Measurements from ENCODE around the gene NOC3L. TPM values are rescaled to one million over a fixed set of nuclear protein-coding genes. Genes with fewer than 3 reads are reported as not detected.

Gene NOC3L
- polyA plus RNA-seq, 1 donor (not counting 4 experiments of a cell fraction or from before 2014, with no cell fraction given): 16.3 TPM

GRCh38 chr10:94316560-94316959 lies 46.2 kb downstream of the NOC3L start:
- Histone ChIP-seq H3K4me1 (ENCODE audit: control insufficient read depth, extremely low read depth, insufficient read depth, low read length) (no peaks in the 10 kb centered on the region), H3K4me2 (ENCODE audit: control insufficient read depth, extremely low read depth, insufficient read depth, low read depth, low read length) (no peak overlapping the region), H3K4me3 (ENCODE audit: control insufficient read depth in 2 of 3, extremely low read depth in 1 of 3, insufficient read depth in 2 of 3, low read depth in 1 of 3, low read length in 3 of 3) (no peak overlapping the region), H3K36me3 (ENCODE audit: control insufficient read depth in 2 of 2, extremely low read depth in 1 of 2, insufficient read depth in 2 of 2, low read length in 2 of 2) (peaks cover 0 to under 1% of the 10 kb centered on the region in 2 experiments), H3K9me1 (ENCODE audit: control insufficient read depth, extremely low read depth, insufficient read depth, low read length) (no peaks in the 10 kb centered on the region), H3K9me3 (ENCODE audit: control insufficient read depth, low read depth, low read length) (no peaks in the 10 kb centered on the region), H3K27ac (ENCODE audit: control insufficient read depth, insufficient read depth, low read length) (no peak overlapping the region), H3K27me3 (ENCODE audit: control insufficient read depth, extremely low read depth, insufficient read depth, low read length) (no peaks in the 10 kb centered on the region), H2AFZ (ENCODE audit: control insufficient read depth, low read length) (no peak overlapping the region), H3K9ac (ENCODE audit: control insufficient read depth, extremely low read depth, insufficient read depth, low read length) (no peak overlapping the region), H3K79me2 (ENCODE audit: control insufficient read depth, insufficient read depth, low read length) (no peaks in the 10 kb centered on the region), H4K20me1 (ENCODE audit: control insufficient read depth, extremely low read depth, insufficient read depth, low read length) (no peaks in the 10 kb centered on the region)
- no peak for TF ChIP-seq CTCF (optimal IDR thresholded peaks at IDR 0.05 in 1 of 3, IDR thresholded peaks at IDR 0.05 in 1 of 3, conservative IDR thresholded peaks at IDR 0.05 in 1 of 3; ENCODE audit: extremely low read depth in 1 of 3, insufficient read depth in 2 of 3, low read length in 3 of 3)
- TF ChIP-seq EZH2 (IDR thresholded peaks at IDR 0.05; ENCODE audit: low read length): no peak
- dilution Hi-C loops (cut with MboI; ENCODE audit: extremely low pct_ligation_motif_present, low sequenced_read_pairs): loop anchor here (25.0 kb wide), 1 partner anchor 404 kb away; no protein-coding TSS in a partner anchor
- DNase-seq (ENCODE audit: low read depth, low spot score) (no peak), FAIRE-seq (no peak)

GRCh38 chr10:94315975-94316464 lies 46.7 kb downstream of the NOC3L start:
- TF ChIP-seq CTCF (optimal IDR thresholded peaks at IDR 0.05 in 1 of 3, IDR thresholded peaks at IDR 0.05 in 1 of 3, conservative IDR thresholded peaks at IDR 0.05 in 1 of 3; ENCODE audit: extremely low read depth in 1 of 3, insufficient read depth in 2 of 3, low read length in 3 of 3): no peak
- no peak for TF ChIP-seq EZH2 (IDR thresholded peaks at IDR 0.05; ENCODE audit: low read length)
- Histone ChIP-seq H3K36me3 (ENCODE audit: control insufficient read depth in 2 of 2, extremely low read depth in 1 of 2, insufficient read depth in 2 of 2, low read length in 2 of 2) (no peaks in the 10 kb centered on the region), H3K27ac (ENCODE audit: control insufficient read depth, insufficient read depth, low read length) (no peak overlapping the region), H3K27me3 (ENCODE audit: control insufficient read depth, extremely low read depth, insufficient read depth, low read length) (no peaks in the 10 kb centered on the region), H3K79me2 (ENCODE audit: control insufficient read depth, insufficient read depth, low read length) (no peaks in the 10 kb centered on the region), H3K4me2 (ENCODE audit: control insufficient read depth, extremely low read depth, insufficient read depth, low read depth, low read length) (no peak overlapping the region), H3K4me3 (ENCODE audit: control insufficient read depth in 2 of 3, extremely low read depth in 1 of 3, insufficient read depth in 2 of 3, low read depth in 1 of 3, low read length in 3 of 3) (no peak overlapping the region), H3K9me1 (ENCODE audit: control insufficient read depth, extremely low read depth, insufficient read depth, low read length) (no peaks in the 10 kb centered on the region), H2AFZ (ENCODE audit: control insufficient read depth, low read length) (no peak overlapping the region), H4K20me1 (ENCODE audit: control insufficient read depth, extremely low read depth, insufficient read depth, low read length) (no peaks in the 10 kb centered on the region), H3K9ac (ENCODE audit: control insufficient read depth, extremely low read depth, insufficient read depth, low read length) (no peak overlapping the region), H3K9me3 (ENCODE audit: control insufficient read depth, low read depth, low read length) (no peaks in the 10 kb centered on the region), H3K4me1 (ENCODE audit: control insufficient read depth, extremely low read depth, insufficient read depth, low read length) (no peaks in the 10 kb centered on the region)
- DNase-seq (ENCODE audit: low read depth, low spot score) (no peak), FAIRE-seq (no peak)
- dilution Hi-C loops (cut with MboI; ENCODE audit: extremely low pct_ligation_motif_present, low sequenced_read_pairs): loop anchor here (25.0 kb wide), 1 partner anchor 404 kb away; no protein-coding TSS in a partner anchor
